Astrocyte (in vitro differentiated cells and primary cell): ENCODE measurements around the gene DYRK1A. TPM values are rescaled to one million over a fixed set of nuclear protein-coding genes. Genes with fewer than 3 reads are reported as not detected.

Experiments used
- DNase-seq: peaks from one replicate; pipeline ENCODE4 v3.0.0-alpha.2; 2010; ENCODE audit warnings: low read depth
- FAIRE-seq: peaks from 2 replicates; lab custom pipeline; 2011; peaks lifted over from hg19 to GRCh38; lab: Jason Lieb, UNC
- H2AFZ ChIP-seq: 2 replicates; pipeline ENCODE4 v1.6.0; 2012; ENCODE audit warnings: low read depth, low read length, inconsistent platforms
- H3K27ac ChIP-seq: 2 replicates; pipeline ENCODE4 v1.5.1; 2011; ENCODE audit warnings: low read depth, low read length, inconsistent platforms
- H3K27me3 ChIP-seq: 2 replicates; pipeline ENCODE4 v1.6.0; 2011; ENCODE audit warnings: low read length, inconsistent platforms; ENCODE audit not compliant: insufficient read depth
- H3K36me3 ChIP-seq: 2 replicates; pipeline ENCODE4 v1.5.1; 2011; ENCODE audit warnings: low read length, inconsistent platforms; ENCODE audit not compliant: insufficient read depth
- H3K4me1 ChIP-seq: 2 replicates; pipeline ENCODE4 v1.5.1; 2011; ENCODE audit warnings: low read length, inconsistent platforms; ENCODE audit not compliant: insufficient read depth
- H3K4me2 ChIP-seq: 2 replicates; pipeline ENCODE4 v1.6.0; 2012; ENCODE audit warnings: low read length, inconsistent platforms
- H3K4me3 ChIP-seq: 2 replicates; pipeline ENCODE4 v1.5.1; 2011; ENCODE audit warnings: low read depth, mild to moderate bottlenecking, low read length, inconsistent platforms; ENCODE audit not compliant: insufficient read depth
- H3K79me2 ChIP-seq: 2 replicates; pipeline ENCODE4 v1.6.0; 2012; ENCODE audit warnings: mild to moderate bottlenecking, low read length, inconsistent platforms; ENCODE audit not compliant: insufficient read depth
- H3K9ac ChIP-seq: 2 replicates; pipeline ENCODE4 v1.6.0; 2012; ENCODE audit warnings: mild to moderate bottlenecking, low read length, inconsistent platforms
- H3K9me3 ChIP-seq: 2 replicates; pipeline ENCODE4 v1.5.1; 2012; ENCODE audit warnings: low read depth, mild to moderate bottlenecking, low read length, inconsistent platforms; ENCODE audit not compliant: insufficient read depth
- H4K20me1 ChIP-seq: 2 replicates; pipeline ENCODE4 v1.6.0; 2012; ENCODE audit warnings: low read length, inconsistent platforms; ENCODE audit not compliant: insufficient read depth
- H3K27ac Mint-ChIP-seq: one replicate; pipeline ENCODE4 v1.8.0; 2021; ENCODE audit warnings: mild to moderate bottlenecking, mixed read lengths; ENCODE audit not compliant: unreplicated experiment
- H3K27me3 Mint-ChIP-seq: one replicate; pipeline ENCODE4 v1.8.0; 2021; ENCODE audit warnings: low read depth, mixed read lengths; ENCODE audit not compliant: unreplicated experiment
- H3K36me3 Mint-ChIP-seq: one replicate; pipeline ENCODE4 v1.8.0; 2021; ENCODE audit warnings: low read depth, mixed read lengths; ENCODE audit not compliant: unreplicated experiment
- H3K4me1 Mint-ChIP-seq: one replicate; pipeline ENCODE4 v1.8.0; 2021; ENCODE audit warnings: low read depth, mixed read lengths; ENCODE audit not compliant: unreplicated experiment
- H3K4me3 Mint-ChIP-seq: one replicate; pipeline ENCODE4 v1.8.0; 2021; ENCODE audit warnings: mild to moderate bottlenecking, moderate library complexity, mixed read lengths; ENCODE audit not compliant: unreplicated experiment
- H3K9me3 Mint-ChIP-seq: one replicate; pipeline ENCODE4 v1.8.0; 2021; ENCODE audit warnings: mild to moderate bottlenecking, mixed read lengths; ENCODE audit not compliant: unreplicated experiment
- CTCF ChIP-seq: IDR thresholded peaks from 2 replicates; pipeline ENCODE4 v1.5.1; 2011; ENCODE audit warnings: low read depth, mild to moderate bottlenecking, inconsistent platforms, low read length, moderate library complexity; ENCODE audit not compliant: insufficient read depth
- EZH2 ChIP-seq: IDR thresholded peaks from 2 replicates; pipeline ENCODE4 v1.6.1; 2012; ENCODE audit warnings: mild to moderate bottlenecking, low read length, inconsistent platforms; ENCODE audit not compliant: insufficient read depth
- total RNA-seq: library from RNA; stranded (reverse); gene quantifications from 2 replicates; pipeline ENCODE4 v1.2.1, GENCODE V29; 2021

DYRK1A gene
- total RNA-seq, 1 donor from 2014 or later, result 44.6 TPM

- H3K27me3 ChIP-seq, result no peaks in the 10 kb centered on the region
- H2AFZ ChIP-seq, result no peak overlapping the region
- H4K20me1 ChIP-seq, result no peaks in the 10 kb centered on the region
- Mint-ChIP-seq H3K27me3 (no peaks in the 10 kb centered on the region), H3K4me3 (no peak overlapping the region), H3K9me3 (peaks cover 10% of the 10 kb centered on the region), H3K36me3 (no peaks in the 10 kb centered on the region), H3K27ac (peak overlapping the region; percentile 78), H3K4me1 (peaks cover 32% of the 10 kb centered on the region)
- no peak overlapping the region for H3K27ac ChIP-seq
- H3K79me2 ChIP-seq, result no peaks in the 10 kb centered on the region
- H3K9me3 ChIP-seq, result no peaks in the 10 kb centered on the region
- peak; percentile 7 for DNase-seq
- H3K36me3 ChIP-seq, result no peaks in the 10 kb centered on the region
- FAIRE-seq, result no peak
- no peak overlapping the region for H3K4me2 ChIP-seq
- H3K4me1 ChIP-seq, result peaks cover 13% of the 10 kb centered on the region
- TF ChIP-seq CTCF (no peak), EZH2 (no peak)
- H3K9ac ChIP-seq, result no peak overlapping the region
- no peak overlapping the region for H3K4me3 ChIP-seq
These were observed 25.2 kb upstream of the DYRK1A start for GRCh38 chr21:37341254-37341960.

- FAIRE-seq (no peak), DNase-seq (no peak)
- Histone ChIP-seq H3K4me3 (no peak overlapping the region), H3K36me3 (no peaks in the 10 kb centered on the region), H2AFZ (no peak overlapping the region), H3K27ac (no peak overlapping the region), H3K4me2 (no peak overlapping the region), H4K20me1 (no peaks in the 10 kb centered on the region), H3K27me3 (no peaks in the 10 kb centered on the region), H3K79me2 (no peaks in the 10 kb centered on the region), H3K4me1 (peaks cover 13% of the 10 kb centered on the region), H3K9ac (no peak overlapping the region), H3K9me3 (no peaks in the 10 kb centered on the region)
- H3K4me3 Mint-ChIP-seq, result no peak overlapping the region
- TF ChIP-seq CTCF (no peak), EZH2 (no peak)
- peaks cover 12% of the 10 kb centered on the region for H3K9me3 Mint-ChIP-seq
- H3K36me3 Mint-ChIP-seq, result no peaks in the 10 kb centered on the region
- H3K4me1 Mint-ChIP-seq, result peaks cover 32% of the 10 kb centered on the region
- no peaks in the 10 kb centered on the region for H3K27me3 Mint-ChIP-seq
- no peak overlapping the region for H3K27ac Mint-ChIP-seq
These were observed 24.4 kb upstream of the DYRK1A start for GRCh38 chr21:37342046-37342632.

DNA sequence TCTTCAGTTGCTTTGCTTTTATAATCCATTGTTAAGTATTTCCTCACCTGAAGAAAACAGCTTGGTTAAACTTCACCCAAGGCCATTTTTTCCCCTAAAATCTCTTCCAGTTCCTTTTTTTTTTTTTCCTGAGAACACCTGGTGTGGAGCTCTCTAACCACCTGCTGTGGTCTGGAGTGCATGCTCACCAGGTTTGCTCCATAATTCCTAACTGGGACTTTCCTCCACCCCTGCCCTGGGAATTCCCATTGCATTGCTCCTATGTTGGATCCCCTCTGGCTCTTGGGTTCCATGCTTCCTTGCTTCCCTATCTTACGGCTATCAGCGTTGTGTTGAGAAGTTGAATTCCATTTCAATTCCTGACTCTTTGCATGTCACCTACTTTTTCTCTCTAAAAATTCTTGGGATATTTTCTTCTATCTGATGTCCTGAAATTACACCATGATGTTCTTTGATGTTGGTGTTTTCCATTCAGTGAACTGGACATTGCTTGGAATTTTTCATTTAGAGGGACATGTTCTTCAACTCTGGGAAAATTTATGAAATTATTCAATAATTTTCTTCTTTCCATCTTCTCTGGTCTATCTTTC, 19.6 kb upstream of the DYRK1A start:
- no peak overlapping the region for H3K9ac ChIP-seq
- no peaks in the 10 kb centered on the region for H3K4me1 ChIP-seq
- no peaks in the 10 kb centered on the region for H4K20me1 ChIP-seq
- H3K4me3 ChIP-seq, result no peak overlapping the region
- peaks cover 3% of the 10 kb centered on the region for H3K9me3 ChIP-seq
- no peak overlapping the region for H3K4me2 ChIP-seq
- DNase-seq, result no peak
- H3K9me3 Mint-ChIP-seq, result peaks cover 20% of the 10 kb centered on the region
- no peak overlapping the region for H2AFZ ChIP-seq
- no peak overlapping the region for H3K27ac ChIP-seq
- H3K4me1 Mint-ChIP-seq, result no peaks in the 10 kb centered on the region
- no peaks in the 10 kb centered on the region for H3K27me3 Mint-ChIP-seq
- H3K27me3 ChIP-seq, result no peaks in the 10 kb centered on the region
- no peak overlapping the region for H3K4me3 Mint-ChIP-seq
- no peak for FAIRE-seq
- H3K36me3 ChIP-seq, result no peaks in the 10 kb centered on the region
- H3K79me2 ChIP-seq, result no peaks in the 10 kb centered on the region
- no peaks in the 10 kb centered on the region for H3K36me3 Mint-ChIP-seq
- no peak for TF ChIP-seq CTCF
- H3K27ac Mint-ChIP-seq, result no peak overlapping the region
